Activated T-cell treated with anti-CD3 and anti-CD28 coated beads for 24 hours (primary cell): ENCODE results near the gene ASPHD1.
"Not testable (repeated sequence)": the region's sequence is repeated elsewhere in the genome, so short reads cannot be mapped to it uniquely, and the experiment has no call there.

ENCODE experiments used
- DNase-seq: peaks from one replicate; pipeline ENCODE4 v3.0.0-alpha.2; 2020; ENCODE audit warnings: low read depth

ASPHD1 gene, protein sequence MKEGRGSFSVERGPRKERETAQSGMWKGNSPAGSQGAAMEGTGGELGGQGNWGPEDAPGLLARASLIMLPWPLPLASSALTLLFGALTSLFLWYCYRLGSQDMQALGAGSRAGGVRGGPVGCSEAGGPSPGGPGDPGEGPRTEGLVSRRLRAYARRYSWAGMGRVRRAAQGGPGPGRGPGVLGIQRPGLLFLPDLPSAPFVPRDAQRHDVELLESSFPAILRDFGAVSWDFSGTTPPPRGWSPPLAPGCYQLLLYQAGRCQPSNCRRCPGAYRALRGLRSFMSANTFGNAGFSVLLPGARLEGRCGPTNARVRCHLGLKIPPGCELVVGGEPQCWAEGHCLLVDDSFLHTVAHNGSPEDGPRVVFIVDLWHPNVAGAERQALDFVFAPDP

GRCh38 chr16:29900102-29900887 lies at the start of gene ASPHD1:
TSS of gene ASPHD1 (plus strand) at chr16:29900488. CDS start at chr16:29900972, 484 bp downstream.
- peak; percentile 49 for DNase-seq

DNA sequence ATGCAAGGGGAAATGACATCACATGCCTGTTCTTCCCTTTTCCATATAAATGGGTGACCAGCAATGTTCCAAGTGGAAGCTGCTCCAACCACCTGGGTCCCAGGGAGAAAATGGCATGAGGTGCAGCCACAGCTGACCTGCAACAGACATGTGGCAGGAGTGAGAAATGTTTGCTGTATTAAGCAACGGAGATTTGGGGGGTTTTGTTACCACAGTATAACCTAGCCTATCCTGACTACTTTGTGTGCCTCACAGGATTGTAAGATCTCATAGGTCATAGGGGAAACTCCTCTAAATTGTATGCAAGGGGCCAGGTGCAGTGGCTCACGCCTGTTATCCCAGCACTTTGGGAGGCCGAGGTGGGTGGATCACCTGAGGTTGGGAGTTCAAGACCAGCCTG lies 49.3 kb upstream of the ASPHD1 start:
- no peak for DNase-seq

DNA sequence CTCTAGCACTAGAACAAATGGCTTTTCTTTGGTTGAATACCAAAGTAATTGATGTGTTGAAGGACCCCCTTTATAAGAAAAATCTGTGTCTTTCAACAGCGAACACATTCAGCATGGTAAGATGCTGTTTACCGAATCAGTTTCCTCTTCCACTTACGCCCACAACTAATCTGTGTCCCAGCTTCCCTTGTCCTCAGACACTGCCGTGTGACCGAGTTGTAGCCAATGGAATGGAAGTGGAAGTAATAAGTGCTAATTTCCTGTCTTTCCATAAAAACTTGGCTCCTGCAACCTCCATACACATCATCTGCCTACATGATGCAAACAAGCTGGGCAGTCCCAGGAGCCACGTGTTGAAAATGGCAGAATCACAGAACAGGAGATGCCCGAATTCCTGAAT lies 47.6 kb upstream of the ASPHD1 start:
- DNase-seq: no peak

GRCh38 chr16:29854520-29855100 lies 45.7 kb upstream of the ASPHD1 start:
- no peak for DNase-seq

DNA sequence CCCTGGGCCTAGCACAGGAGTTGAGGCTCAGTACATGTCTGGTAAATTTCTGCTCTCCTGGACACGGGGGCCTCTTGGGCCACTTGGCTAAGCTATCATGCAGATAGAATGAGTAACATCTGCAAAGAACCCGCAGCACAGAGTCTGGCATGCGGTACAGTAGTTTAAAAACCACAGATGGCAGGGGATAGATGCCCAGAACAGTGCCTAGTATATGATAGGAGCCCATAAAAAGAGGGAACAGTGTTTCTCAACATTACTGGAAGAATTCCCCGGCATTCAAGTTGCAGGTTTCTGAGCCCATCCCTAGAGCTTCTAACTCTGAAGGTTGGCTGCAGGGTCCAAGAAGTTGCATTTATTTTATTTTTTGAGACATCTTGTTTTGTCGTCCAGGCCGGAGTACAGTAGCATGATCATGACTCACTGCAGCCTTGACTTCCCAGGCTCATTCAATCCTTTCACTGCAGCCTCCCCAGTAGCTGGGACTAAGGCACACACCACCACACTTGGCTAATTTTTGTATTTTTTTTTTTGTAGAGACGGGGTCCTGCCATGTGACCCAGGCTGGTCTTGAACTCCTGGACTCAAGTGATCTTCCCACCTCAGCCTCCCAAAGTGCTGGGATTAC lies 43.0 kb upstream of the ASPHD1 start:
- DNase-seq: no peak

DNA sequence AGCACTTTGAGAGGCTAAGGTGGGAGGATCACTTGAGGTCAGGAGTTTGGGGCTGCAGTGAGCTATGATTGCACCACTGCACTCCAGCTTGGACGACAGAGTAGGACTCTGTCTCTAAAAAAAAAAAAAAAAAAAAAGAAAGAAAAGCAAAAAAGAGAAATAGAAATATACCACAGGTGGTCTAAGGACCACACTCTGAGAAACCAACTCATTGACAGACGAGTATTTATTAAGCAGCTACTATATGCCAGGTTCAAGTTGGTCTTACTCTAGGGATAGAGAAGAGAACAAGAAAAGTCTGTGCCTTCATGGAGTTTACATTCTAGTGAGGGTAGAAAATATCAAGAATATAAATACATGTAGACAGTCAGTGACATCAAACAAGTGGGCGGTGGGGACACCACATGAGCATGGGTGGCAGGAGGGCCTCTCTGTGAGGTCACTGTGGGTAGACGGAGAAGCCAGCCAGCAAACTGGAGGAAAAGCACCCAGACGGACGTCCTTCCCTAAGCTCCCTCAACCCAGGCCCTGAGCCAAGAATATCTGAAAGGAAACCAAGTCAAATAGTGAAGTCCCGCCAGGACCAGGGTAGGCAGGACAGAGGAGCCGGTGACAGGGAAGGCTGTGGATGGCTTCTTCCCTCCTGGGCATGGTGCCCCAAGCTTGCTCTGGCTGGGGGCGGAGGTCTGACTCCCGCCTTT lies 42.0 kb upstream of the ASPHD1 start:
- no peak for DNase-seq

DNA sequence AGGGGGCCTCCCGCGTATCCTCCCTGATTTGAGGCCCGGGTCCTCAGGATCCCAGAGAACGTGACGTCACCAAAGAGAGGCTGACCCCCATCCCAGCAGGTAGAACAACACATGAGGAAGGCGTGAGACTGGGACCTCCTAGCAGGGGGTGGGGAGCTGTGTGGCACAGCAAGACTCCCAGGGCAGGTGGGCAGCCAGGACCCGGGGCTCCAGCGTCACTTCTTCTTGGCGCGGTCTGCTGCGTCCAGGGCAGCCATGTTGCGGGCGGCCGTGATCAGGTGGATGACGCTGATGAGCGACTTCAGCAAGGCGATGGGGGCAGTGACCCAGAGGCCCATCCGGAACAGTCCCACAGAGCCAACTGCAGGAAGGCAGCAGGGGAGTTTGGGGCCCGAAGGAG lies 41.3 kb upstream of the ASPHD1 start:
- DNase-seq: no peak

DNA sequence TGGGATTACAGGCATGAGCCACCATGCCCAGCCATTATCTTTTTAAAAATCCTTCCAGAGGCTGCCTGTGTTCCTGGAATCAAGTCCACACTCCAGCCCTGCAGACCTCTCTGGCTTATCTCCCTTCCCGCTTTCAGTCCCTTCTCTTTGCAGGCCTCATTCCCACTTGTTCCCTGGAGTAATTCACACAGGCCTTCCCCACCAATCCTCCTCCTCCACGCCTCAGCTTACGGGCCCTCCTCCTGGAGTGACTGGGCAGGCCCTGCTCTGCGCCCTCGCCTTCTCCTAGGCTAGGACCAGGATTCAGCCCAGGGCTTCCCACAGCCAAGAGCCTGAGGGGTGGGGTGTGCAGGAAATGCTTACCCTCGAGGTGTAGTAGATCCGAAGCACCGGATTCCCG lies 40.1 kb upstream of the ASPHD1 start:
- DNase-seq: no peak

GRCh38 chr16:29862383-29862883 lies 37.9 kb upstream of the ASPHD1 start:
- no peak for DNase-seq

DNA sequence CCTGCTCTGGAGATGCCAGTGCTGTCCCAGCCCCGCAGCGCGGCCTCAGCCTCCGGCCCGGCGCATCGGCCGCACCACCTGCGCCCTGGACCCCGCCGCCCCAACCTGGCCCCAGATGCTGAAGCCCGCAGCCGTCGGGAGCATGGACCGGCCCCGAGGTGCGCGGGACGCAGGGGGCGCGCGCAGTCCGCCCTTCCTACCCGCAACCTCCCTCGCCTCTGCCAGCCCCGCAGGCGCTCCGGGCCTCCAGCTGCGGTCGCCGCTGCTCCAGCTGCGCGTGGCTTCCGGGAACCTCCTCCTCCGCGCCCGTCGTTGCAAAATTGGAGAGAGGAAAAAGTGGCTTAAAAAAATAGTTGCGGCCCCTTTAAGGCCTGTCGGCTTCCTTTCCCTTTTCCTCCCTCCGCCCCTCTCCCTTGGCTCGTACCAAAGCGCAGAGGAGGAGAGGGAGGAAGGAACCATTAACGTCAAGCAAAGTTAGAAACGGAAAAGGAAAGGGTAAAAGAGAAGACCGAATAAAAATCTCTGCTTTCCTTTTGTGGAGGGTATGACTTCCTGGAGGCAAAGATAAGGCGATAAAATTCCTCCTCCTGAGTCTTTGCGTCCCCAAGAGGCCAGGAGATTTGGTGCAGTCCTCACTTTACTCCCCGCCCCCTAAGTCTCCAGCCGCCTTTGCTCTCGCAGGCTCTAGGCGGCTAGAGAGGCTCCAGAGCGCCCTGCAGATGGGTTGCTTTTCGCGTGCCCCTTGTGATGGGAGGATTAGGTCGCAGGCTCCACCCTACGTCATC lies 37.2 kb upstream of the ASPHD1 start, which contains the start of gene CDIPT:
TSS of gene CDIPT (minus strand) at position 343 of the 785 bp plus-strand sequence. CDS start 369 bp downstream, outside the sequence.
- peak; percentile 90 for DNase-seq

GRCh38 chr16:29863669-29863984 lies 36.7 kb upstream of the ASPHD1 start:
- no peak for DNase-seq

GRCh38 chr16:29864205-29864604 lies 36.1 kb upstream of the ASPHD1 start:
- DNase-seq: no peak

DNA sequence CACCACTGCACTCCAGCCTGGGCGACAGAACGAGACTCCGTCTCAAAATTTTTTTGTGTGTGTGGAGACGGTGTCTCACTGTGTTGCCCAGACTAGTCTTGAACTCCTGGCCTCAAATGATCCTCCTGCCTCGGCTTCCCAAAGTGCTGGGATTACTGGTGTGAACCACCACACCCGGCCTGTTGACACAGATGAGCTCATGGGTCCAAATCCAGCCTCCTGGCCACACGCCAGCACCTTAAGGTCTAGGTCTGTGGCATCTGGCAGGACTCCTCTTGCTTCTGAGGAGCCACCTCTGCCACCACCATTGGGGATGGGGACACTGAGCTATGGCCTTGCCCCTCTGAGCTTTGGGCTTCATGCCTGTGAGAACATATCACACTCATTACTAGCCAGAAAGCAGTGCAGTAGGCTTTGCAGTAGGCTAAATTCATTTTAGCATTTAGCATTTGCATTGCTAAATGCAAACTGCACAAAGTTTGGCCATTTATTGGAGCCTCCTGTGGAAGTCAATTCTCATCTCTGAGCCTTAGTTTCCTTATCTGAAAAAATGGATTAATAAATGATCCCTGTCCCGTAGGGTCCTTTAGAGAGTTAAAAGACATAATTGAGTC lies 31.8 kb upstream of the ASPHD1 start:
- no peak for DNase-seq

DNA sequence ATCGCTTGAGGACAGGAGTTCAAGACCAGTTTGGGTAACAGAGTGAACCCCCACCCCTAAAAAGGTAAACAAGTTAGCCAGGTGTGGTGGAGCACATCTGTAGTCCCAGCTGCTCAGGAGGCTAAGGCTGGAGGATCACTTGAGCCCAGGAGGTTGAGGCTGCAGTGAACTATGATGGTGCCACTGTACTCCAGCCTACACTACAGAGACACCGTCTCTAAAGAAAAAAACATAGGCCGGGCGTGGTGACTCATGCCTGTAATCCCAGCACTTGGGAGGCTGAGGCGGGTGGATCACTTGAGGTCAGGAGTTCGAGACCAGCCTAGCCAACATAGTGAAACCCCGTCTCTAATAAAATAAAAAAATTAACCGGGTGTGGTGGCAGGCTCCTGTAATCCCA lies 31.2 kb upstream of the ASPHD1 start:
- DNase-seq: not testable (repeated sequence)

DNA sequence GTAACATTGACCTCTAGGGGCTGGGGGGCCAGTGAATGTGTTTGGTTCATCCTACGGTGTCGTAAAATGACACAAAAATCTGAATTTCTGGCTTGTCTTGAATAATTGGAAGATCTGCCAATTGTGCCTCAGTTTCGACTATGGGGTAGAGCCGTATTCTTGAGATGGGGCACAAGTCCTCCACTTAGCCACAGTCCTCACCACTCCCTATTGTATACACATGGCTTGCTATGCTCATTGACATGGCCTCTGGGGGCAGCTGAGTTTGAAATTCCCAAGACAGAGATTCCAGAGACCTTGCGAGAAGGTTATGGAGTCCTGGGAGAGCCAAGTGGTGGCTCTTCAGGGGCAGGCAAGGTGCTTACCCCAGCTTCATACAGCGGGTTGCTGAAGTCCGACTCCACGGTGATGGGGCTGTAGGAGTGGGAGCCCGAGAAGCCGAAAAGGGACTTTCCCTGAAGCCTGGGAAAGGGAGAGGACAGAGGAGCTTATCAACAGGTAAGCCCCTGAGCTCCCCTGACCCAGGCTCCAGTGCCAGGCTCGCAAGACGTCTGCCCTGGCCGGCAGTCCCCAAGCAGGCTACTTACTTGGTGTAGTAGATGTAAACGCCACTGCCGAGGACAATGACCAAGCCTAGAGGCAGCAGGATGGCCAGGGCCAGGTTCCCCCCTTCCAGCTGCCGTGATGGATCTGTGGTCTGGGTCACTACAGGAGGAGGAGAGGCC lies 28.3 kb upstream of the ASPHD1 start:
- no peak for DNase-seq

DNA sequence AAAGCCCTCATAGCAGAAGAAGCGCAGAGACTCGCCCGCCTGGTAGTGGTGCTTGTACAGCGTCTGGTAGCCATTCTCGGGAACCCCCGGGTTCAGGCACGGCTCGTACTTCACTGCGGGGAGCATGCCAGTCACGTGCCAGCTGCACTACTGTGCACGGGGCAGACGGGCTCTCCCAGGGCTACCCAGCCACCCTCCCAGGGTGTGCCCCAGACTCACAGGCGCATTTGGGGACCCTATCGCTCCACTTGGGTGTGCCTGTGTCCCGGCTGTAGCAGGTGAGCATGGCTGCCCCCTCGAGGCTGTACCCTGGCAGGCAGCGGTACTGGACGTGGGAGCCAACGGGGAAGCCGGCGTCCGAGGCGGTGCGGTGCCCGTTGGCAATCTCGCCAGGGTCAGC lies 27.0 kb upstream of the ASPHD1 start:
- DNase-seq: no peak

- DNase-seq: no peak
These were observed 25.1 kb upstream of the ASPHD1 start for GRCh38 chr16:29875206-29875605.

GRCh38 chr16:29876217-29876593 lies 24.1 kb upstream of the ASPHD1 start:
- DNase-seq: no peak

- DNase-seq: peak; percentile 15
These were observed 23.6 kb upstream of the ASPHD1 start for GRCh38 chr16:29876594-29877249.
